Mesenchymal stem cell (in vitro differentiated cells and primary cell): ENCODE data around the gene ZNF407.

Source experiments
- DNase-seq: peaks from one replicate; pipeline ENCODE4 v3.0.0-alpha.2; 2013
- H2AFZ ChIP-seq: one replicate; pipeline ENCODE4 v1.6.1; 2013; ENCODE audit warnings: low read depth, mild to moderate bottlenecking, control low read depth, inconsistent platforms, low read length, moderate library complexity
- H2AK5ac ChIP-seq: 2 replicates; pipeline ENCODE4 v1.6.1; 2013; ENCODE audit warnings: low read length, moderate library complexity, mild to moderate bottlenecking, inconsistent platforms; ENCODE audit not compliant: severe bottlenecking
- H2BK120ac ChIP-seq: one replicate; pipeline ENCODE4 v1.6.1; 2013; ENCODE audit warnings: low read depth, mild to moderate bottlenecking, inconsistent platforms, low read length, moderate library complexity
- H2BK12ac ChIP-seq, 2 experiments: one replicate each; pipeline ENCODE4 v1.6.1; 2013; ENCODE audit warnings: inconsistent platforms in 2 of 2, low read length in 2 of 2, mild to moderate bottlenecking in 2 of 2, moderate library complexity in 2 of 2, control low read depth in 1 of 2
- H2BK15ac ChIP-seq: one replicate; pipeline ENCODE4 v1.6.1; 2013; ENCODE audit warnings: mild to moderate bottlenecking, low read depth, inconsistent platforms; ENCODE audit not compliant: poor library complexity, severe bottlenecking
- H2BK5ac ChIP-seq: 2 replicates; pipeline ENCODE4 v1.6.1; 2013; ENCODE audit warnings: low read depth, mild to moderate bottlenecking, low read length, control low read depth, inconsistent platforms; ENCODE audit not compliant: poor library complexity, severe bottlenecking
- H3K14ac ChIP-seq, 2 experiments: one replicate each; pipeline ENCODE4 v1.6.1; 2013; ENCODE audit warnings: inconsistent platforms in 2 of 2, low read length in 2 of 2, control low read depth in 1 of 2, mild to moderate bottlenecking in 1 of 2, moderate library complexity in 1 of 2
- H3K18ac ChIP-seq, 2 experiments: one replicate each; pipeline ENCODE4 v1.6.1; 2013; ENCODE audit warnings: inconsistent platforms in 2 of 2, low read length in 2 of 2, control low read depth in 1 of 2, low read depth in 1 of 2, mild to moderate bottlenecking in 1 of 2
- H3K23ac ChIP-seq, 2 experiments: one replicate each; pipeline ENCODE4 v1.6.1; 2013; ENCODE audit warnings: inconsistent platforms in 2 of 2, low read length in 2 of 2, mild to moderate bottlenecking in 2 of 2, moderate library complexity in 2 of 2, control low read depth in 1 of 2
- H3K27ac ChIP-seq: 2 replicates; pipeline ENCODE4 v1.5.1; 2013; ENCODE audit warnings: mild to moderate bottlenecking, moderate library complexity, low read length, control low read depth, inconsistent platforms; ENCODE audit not compliant: poor library complexity, severe bottlenecking
- H3K27me3 ChIP-seq, 2 experiments: 2 replicates each; pipeline versions ENCODE4 v1.6.1 to v1.7.0; 2013; ENCODE audit warnings: low read length in 2 of 2, mild to moderate bottlenecking in 2 of 2, moderate library complexity in 2 of 2, control low read depth in 1 of 2, inconsistent platforms in 1 of 2; ENCODE audit not compliant: control insufficient read depth in 1 of 2, insufficient read depth in 1 of 2
- H3K36me3 ChIP-seq, 2 experiments: 2 replicates each; pipeline versions ENCODE4 v1.6.1 to v1.7.0; 2013; ENCODE audit warnings: low read length in 2 of 2, control low read depth in 1 of 2, inconsistent platforms in 1 of 2, low read depth in 1 of 2, mild to moderate bottlenecking in 1 of 2; ENCODE audit not compliant: insufficient read depth in 2 of 2, control insufficient read depth in 1 of 2
- H3K4ac ChIP-seq, 2 experiments: one replicate each; pipeline ENCODE4 v1.6.1; 2013; ENCODE audit warnings: inconsistent platforms in 2 of 2, low read length in 2 of 2, mild to moderate bottlenecking in 2 of 2, moderate library complexity in 2 of 2, control low read depth in 1 of 2, low read depth in 1 of 2
- H3K4me1 ChIP-seq: 2 replicates; pipeline ENCODE4 v1.6.1; 2013; ENCODE audit warnings: low read depth, low read length, control low read depth; ENCODE audit not compliant: control insufficient read depth, insufficient read depth
- H3K4me2 ChIP-seq: 2 replicates; pipeline ENCODE4 v1.6.1; 2013; ENCODE audit warnings: low read length, mild to moderate bottlenecking, inconsistent platforms; ENCODE audit not compliant: poor library complexity, severe bottlenecking
- H3K4me3 ChIP-seq, 2 experiments: 2 replicates each; pipeline versions ENCODE4 v1.5.1 to v1.7.0; 2013; ENCODE audit warnings: low read length in 2 of 2, mild to moderate bottlenecking in 2 of 2, control low read depth in 1 of 2, low read depth in 1 of 2; ENCODE audit not compliant: insufficient read depth in 1 of 2
- H3K79me1 ChIP-seq: replicated peaks from 2 replicates; pipeline ENCODE4 v1.6.1; 2013; ENCODE audit warnings: mild to moderate bottlenecking, control low read depth, low read length, inconsistent platforms; ENCODE audit not compliant: poor library complexity, severe bottlenecking
- H3K9ac ChIP-seq: 2 replicates; pipeline ENCODE4 v1.7.0; 2013; ENCODE audit warnings: mild to moderate bottlenecking, low read length, moderate library complexity
- H3K9me3 ChIP-seq: 2 replicates; pipeline ENCODE4 v1.7.0; 2013; ENCODE audit warnings: mild to moderate bottlenecking, low read length; ENCODE audit not compliant: control insufficient read depth
- H4K8ac ChIP-seq: one replicate; pipeline ENCODE4 v1.6.1; 2013; ENCODE audit warnings: inconsistent platforms, mild to moderate bottlenecking, low read length, moderate library complexity
- H4K91ac ChIP-seq: one replicate; pipeline ENCODE4 v1.6.1; 2013; ENCODE audit warnings: mild to moderate bottlenecking, low read length, inconsistent platforms
- WGBS: methylation state at CpG from one replicate; pipeline ENCODE4 v1.1.7; 2013; ENCODE audit warnings: mixed read lengths; 5-methylcytosine and 5-hydroxymethylcytosine counted together

ZNF407 gene

DNA sequence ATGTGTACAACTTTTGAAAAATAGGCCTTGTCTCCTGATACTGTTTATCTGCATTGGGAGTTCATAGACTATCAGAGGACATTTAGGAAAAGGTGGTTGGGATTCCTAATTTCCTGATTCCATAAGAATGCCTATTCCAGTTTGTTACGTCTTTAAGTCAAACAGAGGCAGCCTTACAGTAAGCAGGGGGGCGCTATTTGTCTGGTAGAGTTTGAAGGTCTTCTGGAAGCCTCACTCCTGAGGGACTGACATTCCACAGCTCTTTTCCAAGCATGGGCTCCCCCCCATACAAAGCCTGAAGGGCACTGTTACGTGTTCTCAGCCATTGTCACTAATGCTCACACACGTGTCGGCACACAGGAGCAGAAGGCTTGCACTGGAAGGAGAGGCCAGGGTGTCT lies 456.9 kb downstream of the ZNF407 start:
- DNase-seq: no peak
- Histone ChIP-seq H2BK15ac (no peak overlapping the region), H3K4me1 (no peaks in the 10 kb centered on the region), H3K9me3 (no peaks in the 10 kb centered on the region), H2AFZ (no peak overlapping the region), H3K4me3 (no peak overlapping the region), H3K79me1 (no peaks in the 10 kb centered on the region), H2AK5ac (no peak overlapping the region), H3K4ac (no peak overlapping the region), H2BK5ac (no peak overlapping the region), H3K36me3 (no peaks in the 10 kb centered on the region), H3K4me2 (no peak overlapping the region), H3K27me3 (no peaks in the 10 kb centered on the region), H3K9ac (no peak overlapping the region), H2BK12ac (no peak overlapping the region), H2BK120ac (no peak overlapping the region), H3K18ac (no peak overlapping the region), H3K23ac (no peak overlapping the region), H3K27ac (no peak overlapping the region), H3K14ac (no peak overlapping the region), H4K91ac (no peak overlapping the region), H4K8ac (no peak overlapping the region)
- WGBS: 100% methylated on average over 5 of the region's 5 CpGs

DNA sequence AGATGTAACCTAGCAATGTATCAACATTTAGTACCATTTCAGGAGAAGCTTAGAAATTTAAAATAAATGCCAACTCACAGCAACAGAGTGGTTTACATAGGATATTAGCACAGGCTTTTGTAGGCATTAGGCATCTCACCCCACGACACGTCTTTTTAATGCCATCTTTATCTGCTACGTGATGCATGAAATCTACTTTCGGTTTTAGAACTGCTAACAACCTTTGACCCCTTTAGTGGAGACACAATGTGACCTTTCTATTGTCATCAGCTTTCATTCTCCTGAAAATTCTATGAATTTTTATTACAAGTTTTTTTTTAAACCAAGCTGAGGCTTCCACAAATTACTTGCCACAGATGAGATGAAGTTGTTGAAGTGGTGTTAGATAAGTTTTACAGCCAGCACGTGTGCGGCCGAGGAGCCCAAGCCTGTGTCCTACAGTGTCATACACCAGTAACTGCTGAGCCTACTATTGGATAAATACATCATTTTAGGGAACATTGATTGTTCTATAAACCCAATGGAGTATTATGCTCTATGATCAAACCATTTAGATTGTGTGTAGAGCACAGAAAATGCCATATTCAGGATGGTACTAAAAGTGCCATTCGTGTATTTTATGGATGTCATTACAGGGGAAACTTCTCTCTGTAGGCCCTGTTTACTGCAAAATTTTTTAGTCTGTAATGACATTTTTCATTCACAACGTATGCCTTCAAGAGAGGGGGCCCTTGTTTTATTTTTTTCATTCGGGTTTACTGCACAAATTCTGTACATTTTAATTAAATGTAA lies 459.7 kb downstream of the ZNF407 start:
- no peak overlapping the region for H3K4me3 ChIP-seq
- no peaks in the 10 kb centered on the region for H3K4me1 ChIP-seq
- H3K18ac ChIP-seq: no peak overlapping the region
- H3K4ac ChIP-seq: no peak overlapping the region
- H3K23ac ChIP-seq: no peak overlapping the region
- WGBS: 91% methylated on average over 5 of the region's 10 CpGs
- no peak overlapping the region for H3K4me2 ChIP-seq
- no peak overlapping the region for H3K27ac ChIP-seq
- no peak overlapping the region for H2BK12ac ChIP-seq
- no peak overlapping the region for H2AK5ac ChIP-seq
- H3K79me1 ChIP-seq: no peaks in the 10 kb centered on the region
- no peaks in the 10 kb centered on the region for H3K9me3 ChIP-seq
- H3K9ac ChIP-seq: no peak overlapping the region
- H2BK15ac ChIP-seq: no peak overlapping the region
- peaks cover 0 to 6% of the 10 kb centered on the region in 2 experiments for H3K36me3 ChIP-seq
- no peak overlapping the region for H3K14ac ChIP-seq
- H2BK5ac ChIP-seq: no peak overlapping the region
- no peaks in the 10 kb centered on the region for H3K27me3 ChIP-seq
- no peak overlapping the region for H4K91ac ChIP-seq
- no peak overlapping the region for H2BK120ac ChIP-seq
- H2AFZ ChIP-seq: no peak overlapping the region
- no peak overlapping the region for H4K8ac ChIP-seq
- DNase-seq: no peak

DNA sequence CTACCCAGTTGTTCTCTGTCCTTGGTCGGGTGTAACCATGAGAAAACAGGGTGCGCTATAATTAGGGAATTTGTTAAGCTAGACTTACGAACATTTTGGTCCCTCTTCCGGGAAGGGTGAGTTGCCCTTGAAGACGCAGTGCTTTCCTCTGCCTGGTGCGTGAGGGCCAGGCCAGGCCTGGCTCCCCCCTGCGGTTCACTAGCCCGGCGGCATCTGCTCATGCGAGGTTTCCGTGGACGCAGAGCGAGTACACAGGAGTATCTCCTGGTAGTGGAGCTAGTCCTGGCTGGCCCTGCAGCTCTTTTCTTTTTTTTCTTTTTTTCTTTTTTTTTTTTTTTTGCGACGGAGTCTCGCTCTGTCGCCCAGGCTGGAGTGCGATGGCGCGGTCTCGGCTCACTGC lies 462.5 kb downstream of the ZNF407 start:
- Histone ChIP-seq H3K4me3 (no peak overlapping the region), H3K9ac (no peak overlapping the region), H2BK120ac (no peak overlapping the region), H3K27me3 (no peaks in the 10 kb centered on the region), H3K14ac (no peak overlapping the region), H3K9me3 (no peaks in the 10 kb centered on the region), H3K4me1 (no peaks in the 10 kb centered on the region), H3K79me1 (no peaks in the 10 kb centered on the region), H3K4me2 (no peak overlapping the region), H2BK5ac (no peak overlapping the region), H2BK12ac (no peak overlapping the region), H4K91ac (no peak overlapping the region), H3K4ac (no peak overlapping the region), H3K18ac (no peak overlapping the region), H2AFZ (no peak overlapping the region), H3K36me3 (peaks cover 7 to 23% of the 10 kb centered on the region in 2 experiments), H4K8ac (no peak overlapping the region), H3K23ac (no peak overlapping the region), H2BK15ac (no peak overlapping the region), H2AK5ac (no peak overlapping the region), H3K27ac (no peak overlapping the region)
- 96% methylated on average over 21 of the region's 21 CpGs for WGBS
- DNase-seq: no peak

DNA sequence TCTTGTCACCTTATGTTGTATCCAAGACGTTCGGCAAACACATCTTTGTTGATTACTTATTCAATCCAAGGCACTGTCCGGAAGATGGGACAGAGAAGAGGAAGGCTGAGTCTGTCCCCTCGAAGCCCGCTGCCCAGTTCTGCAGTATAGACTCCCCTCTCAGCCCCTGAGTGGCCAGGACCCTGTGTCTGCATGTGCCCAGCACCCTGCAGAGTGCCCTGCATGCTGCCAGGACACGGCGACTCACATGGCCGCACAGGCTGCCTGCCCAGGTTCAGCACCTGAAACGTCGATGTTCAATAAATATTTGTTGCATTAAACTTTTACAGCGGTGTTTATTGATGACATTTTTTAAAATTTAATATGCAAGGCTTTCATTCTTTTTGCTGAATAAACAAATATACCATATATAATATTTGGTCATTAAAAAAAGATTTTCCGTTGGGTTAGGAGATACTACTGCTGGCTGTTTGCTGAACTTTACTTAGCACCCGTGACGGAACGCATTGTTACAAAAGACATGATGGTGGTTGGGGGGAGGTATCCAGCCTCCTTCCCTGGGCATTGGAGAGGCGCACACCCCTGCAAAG lies 464.7 kb downstream of the ZNF407 start:
- H3K27ac ChIP-seq: no peak overlapping the region
- WGBS: 96% methylated on average over 13 of the region's 16 CpGs

More for the DNA sequence above, 464.7 kb downstream of the ZNF407 start:
- Histone ChIP-seq H3K4me2 (no peak overlapping the region), H3K9me3 (no peaks in the 10 kb centered on the region), H3K27me3 (no peaks in the 10 kb centered on the region), H2BK15ac (no peak overlapping the region), H3K79me1 (no peaks in the 10 kb centered on the region), H4K91ac (no peak overlapping the region), H3K4ac (no peak overlapping the region), H3K18ac (no peak overlapping the region), H3K9ac (no peak overlapping the region), H4K8ac (no peak overlapping the region), H2BK12ac (no peak overlapping the region), H3K14ac (no peak overlapping the region), H3K23ac (no peak overlapping the region), H3K4me3 (no peak overlapping the region), H3K36me3 (peaks cover 7 to 25% of the 10 kb centered on the region in 2 experiments), H3K4me1 (no peaks in the 10 kb centered on the region), H2AFZ (no peak overlapping the region), H2AK5ac (no peak overlapping the region), H2BK120ac (no peak overlapping the region), H2BK5ac (no peak overlapping the region)
- no peak for DNase-seq
